Tibial artery (tissue), 4 donors: ENCODE measurements around the gene EOLA1.

ENCODE experiments used
- DNase-seq, 2 donors: peaks; one replicate each; pipeline ENCODE4 v3.0.0-alpha.2; 2019
- H3K27ac ChIP-seq, 2 donors: fragments of 200-600 bp; sonication (generic) in 1 of 2; 1 replicate in 1 of 2; 2 replicates in 1 of 2; pipeline ENCODE4 v1.5.1; 2018 to 2019; ENCODE audit warnings: mild to moderate bottlenecking in 1 of 2
- H3K27me3 ChIP-seq, 2 donors: fragments of 200-600 bp; sonication (generic) in 1 of 2; one replicate each; pipeline versions ENCODE4 v1.5.1 to v1.6.0; 2016 to 2019
- H3K36me3 ChIP-seq, 3 donors: fragments of 200-600 bp; sonication (generic) in 2 of 3; one replicate each; pipeline ENCODE4 v1.5.1; 2016 to 2019; ENCODE audit warnings: mild to moderate bottlenecking in 2 of 3
- H3K4me1 ChIP-seq, 4 donors: fragments of 200-600 bp; sonication (generic) in 2 of 4; 1 replicate in 3 of 4; 2 replicates in 1 of 4; pipeline ENCODE4 v1.5.1; 2016 to 2019
- H3K4me3 ChIP-seq, 2 donors: fragments of 200-600 bp; sonication (generic) in 1 of 2; 1 replicate in 1 of 2; 2 replicates in 1 of 2; pipeline ENCODE4 v1.5.1; 2018 to 2019; ENCODE audit warnings: mild to moderate bottlenecking in 2 of 2
- H3K9me3 ChIP-seq, 3 donors: fragments of 200-600 bp; sonication (generic) in 1 of 3; one replicate each; pipeline ENCODE4 v1.5.1; 2016 to 2019
- intact Hi-C: fragments of 100-400 bp; cut with DNase I; formaldehyde crosslinking; loops from one replicate; pipeline ENCODE4 v1.15.0; 2023; ENCODE audit warnings: low total_unique reads
- TF ChIP-seq, protein P1 (sequence below), 2 experiments: fragments of 200-600 bp in 1 of 2; fragments of 450-650 bp in 1 of 2; IDR thresholded peaks; one replicate each; pipeline ENCODE4 v1.5.1; 2017 to 2019; ENCODE audit warnings: antibody characterized with exemption in 2 of 2, mild to moderate bottlenecking in 1 of 2, moderate library complexity in 1 of 2

Gene EOLA1

DNA sequence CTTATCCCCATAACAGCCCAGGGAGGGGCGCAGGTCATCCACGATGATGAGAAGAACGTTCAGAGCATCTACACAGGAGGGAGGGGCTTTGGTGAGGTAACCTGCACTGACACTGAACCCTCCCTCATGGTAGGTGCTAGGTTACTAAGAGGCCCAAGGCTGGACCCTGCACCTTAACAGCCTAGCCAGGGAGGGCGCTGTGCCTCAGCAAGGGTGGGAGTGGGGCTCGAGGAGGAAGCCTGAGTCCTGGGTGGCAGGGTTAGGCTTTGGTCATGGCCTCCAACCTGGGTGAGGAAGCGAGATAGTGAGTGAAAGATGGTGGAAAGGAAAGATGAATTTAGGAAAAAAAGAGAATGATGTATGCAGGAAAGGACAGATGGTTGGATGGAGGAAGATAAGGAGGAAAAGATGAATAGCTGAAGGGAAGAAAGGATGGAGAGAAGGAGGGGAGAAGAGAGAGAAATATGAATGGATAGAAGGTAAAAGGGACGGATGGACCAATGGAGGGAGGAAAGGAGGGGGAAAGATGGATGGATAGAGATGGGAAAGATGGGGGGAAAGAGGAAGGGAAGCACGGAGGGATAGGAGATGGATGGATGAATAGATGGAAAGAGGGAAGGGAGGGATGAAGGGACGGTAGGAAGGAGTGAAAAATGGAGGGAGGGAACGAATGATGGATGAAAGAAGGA is 36.4 kb upstream of the EOLA1 start:
- peaks cover 0 to 9% (median 3%) of the 10 kb centered on the region in 4 donors for H3K4me1 ChIP-seq
- H3K27ac ChIP-seq, result peak overlapping the region; percentile 93 to 95
- DNase-seq, result peak in 1 of 2 donors; percentile 22

DNA sequence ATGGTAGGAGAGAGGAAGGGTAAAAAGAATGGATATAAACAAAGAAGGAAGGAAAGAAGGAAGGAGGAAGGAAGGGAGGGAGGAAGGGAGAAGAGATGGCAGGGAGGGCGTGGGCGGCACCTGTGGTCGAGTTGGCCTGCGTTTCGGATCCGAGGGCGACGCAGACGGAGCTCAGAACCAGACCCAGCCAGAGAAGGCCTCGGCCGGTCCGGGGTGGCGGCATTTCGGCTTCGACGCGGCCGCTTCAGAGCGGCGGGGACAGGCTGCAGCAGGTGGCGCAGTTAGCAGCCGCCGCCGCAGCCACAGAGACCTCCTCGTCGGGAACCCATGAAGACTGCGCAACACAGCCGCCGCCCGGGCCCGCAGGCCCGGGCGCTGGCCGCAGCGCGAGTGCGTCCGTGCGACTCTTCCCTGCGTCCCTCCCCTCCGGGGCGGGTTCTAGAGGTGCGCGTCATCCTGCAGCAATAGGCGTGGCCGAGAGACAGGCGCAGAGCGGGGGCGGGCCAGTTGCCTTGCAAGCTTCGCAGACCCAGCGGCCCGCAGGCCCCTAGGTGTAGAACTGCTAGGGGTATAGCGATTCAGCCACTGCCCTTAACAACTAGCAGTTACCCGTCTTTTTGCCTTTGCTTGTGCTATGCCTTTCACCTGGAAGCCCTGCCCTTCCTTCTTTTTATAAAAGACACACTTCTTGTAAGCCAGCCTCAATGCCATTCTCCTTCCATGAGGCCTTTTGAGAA is 35.7 kb upstream of the EOLA1 start, which contains the start of gene IDS:
Gene IDS, minus strand, starts transcription at position 392 of the 737 bp plus-strand sequence. Its CDS starts 169 bp downstream, at position 223.
- peak; percentile 88 to 93 for DNase-seq
- no peaks in the 10 kb centered on the region for H3K9me3 ChIP-seq
- TF ChIP-seq, protein P1, sequence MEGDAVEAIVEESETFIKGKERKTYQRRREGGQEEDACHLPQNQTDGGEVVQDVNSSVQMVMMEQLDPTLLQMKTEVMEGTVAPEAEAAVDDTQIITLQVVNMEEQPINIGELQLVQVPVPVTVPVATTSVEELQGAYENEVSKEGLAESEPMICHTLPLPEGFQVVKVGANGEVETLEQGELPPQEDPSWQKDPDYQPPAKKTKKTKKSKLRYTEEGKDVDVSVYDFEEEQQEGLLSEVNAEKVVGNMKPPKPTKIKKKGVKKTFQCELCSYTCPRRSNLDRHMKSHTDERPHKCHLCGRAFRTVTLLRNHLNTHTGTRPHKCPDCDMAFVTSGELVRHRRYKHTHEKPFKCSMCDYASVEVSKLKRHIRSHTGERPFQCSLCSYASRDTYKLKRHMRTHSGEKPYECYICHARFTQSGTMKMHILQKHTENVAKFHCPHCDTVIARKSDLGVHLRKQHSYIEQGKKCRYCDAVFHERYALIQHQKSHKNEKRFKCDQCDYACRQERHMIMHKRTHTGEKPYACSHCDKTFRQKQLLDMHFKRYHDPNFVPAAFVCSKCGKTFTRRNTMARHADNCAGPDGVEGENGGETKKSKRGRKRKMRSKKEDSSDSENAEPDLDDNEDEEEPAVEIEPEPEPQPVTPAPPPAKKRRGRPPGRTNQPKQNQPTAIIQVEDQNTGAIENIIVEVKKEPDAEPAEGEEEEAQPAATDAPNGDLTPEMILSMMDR (IDR thresholded peaks at IDR 0.05), result no peak
- H3K4me1 ChIP-seq, result peaks cover 0 to 9% (median 3%) of the 10 kb centered on the region in 4 donors
- H3K4me3 ChIP-seq, result peak within 1 kb of the TSS; percentile 76 to 83
- intact Hi-C loops, result no loop called here
- peak within 1 kb of the TSS; percentile 93 to 95 for H3K27ac ChIP-seq
- no peaks in the 10 kb centered on the region for H3K27me3 ChIP-seq
- H3K36me3 ChIP-seq, result peaks cover 4 to 21% (median 16%) of the 10 kb centered on the region in 3 donors

More for the DNA sequence above, 36.4 kb upstream of the EOLA1 start:
- Histone ChIP-seq H3K27me3 (no peaks in the 10 kb centered on the region), H3K4me3 (peak overlapping the region; percentile 76 to 83), H3K36me3 (peaks cover 4 to 21% (median 16%) of the 10 kb centered on the region in 3 donors), H3K9me3 (no peaks in the 10 kb centered on the region)
- TF ChIP-seq, protein P1 (IDR thresholded peaks at IDR 0.05), result no peak
- intact Hi-C loops, result no loop called here

DNA sequence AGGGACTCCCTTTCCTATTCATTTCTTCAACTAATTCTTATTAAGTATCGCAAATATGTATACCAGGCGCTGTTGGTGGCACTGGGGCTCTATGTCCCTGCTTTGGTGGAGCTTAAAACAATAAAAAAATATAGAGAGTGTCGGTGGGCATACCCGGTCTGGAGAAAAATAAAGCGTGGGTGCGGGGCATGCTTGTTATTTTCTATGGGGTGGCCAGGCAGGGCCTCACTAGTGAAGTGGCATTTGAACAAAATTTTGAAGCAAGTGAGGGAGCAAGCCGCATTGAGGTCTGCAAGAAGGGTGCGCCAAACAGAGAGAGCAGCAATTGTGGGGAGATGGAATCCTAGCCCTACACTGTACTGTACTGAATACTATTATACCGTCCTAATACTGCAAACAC is 35.1 kb upstream of the EOLA1 start:
- intact Hi-C loops, result no loop called here
- peak overlapping the region; percentile 93 to 95 for H3K27ac ChIP-seq

DNA sequence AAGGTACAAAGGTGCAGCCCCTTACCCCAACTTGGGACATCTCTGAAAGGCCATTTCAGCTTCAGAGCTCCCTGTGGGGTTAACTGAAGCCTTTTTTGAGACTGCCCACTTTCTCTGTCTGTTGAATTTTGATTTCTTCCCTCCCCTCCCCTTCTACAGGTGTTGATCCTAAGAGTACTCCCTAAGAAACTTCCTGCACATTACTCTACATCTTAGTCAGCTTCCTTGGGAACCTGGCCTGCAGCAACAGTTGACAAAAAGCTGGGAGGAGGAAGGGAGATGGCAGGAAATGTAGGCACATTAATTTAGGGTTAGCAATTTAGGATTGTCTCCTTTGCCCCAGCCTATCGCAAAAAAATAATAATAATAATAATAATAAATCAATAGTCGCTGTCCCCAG is 34.5 kb upstream of the EOLA1 start:
- intact Hi-C loops, result no loop called here
- Histone ChIP-seq H3K36me3 (peaks cover 4 to 10% (median 5%) of the 10 kb centered on the region in 3 donors), H3K27me3 (no peaks in the 10 kb centered on the region), H3K9me3 (no peaks in the 10 kb centered on the region), H3K4me3 (no peak overlapping the region), H3K4me1 (peaks cover 0 to 9% (median 3%) of the 10 kb centered on the region in 4 donors), H3K27ac (no peak overlapping the region)
- no peak for DNase-seq
- TF ChIP-seq, protein P1 (IDR thresholded peaks at IDR 0.05), result no peak

More for the DNA sequence above, 35.1 kb upstream of the EOLA1 start:
- TF ChIP-seq, protein P1 (IDR thresholded peaks at IDR 0.05), result no peak
- Histone ChIP-seq H3K4me1 (peaks cover 0 to 9% (median 3%) of the 10 kb centered on the region in 4 donors), H3K36me3 (peaks cover 4 to 16% (median 12%) of the 10 kb centered on the region in 3 donors), H3K9me3 (no peaks in the 10 kb centered on the region), H3K4me3 (peak overlapping the region; percentile 76 to 83), H3K27me3 (no peaks in the 10 kb centered on the region)
- DNase-seq, result no peak

DNA sequence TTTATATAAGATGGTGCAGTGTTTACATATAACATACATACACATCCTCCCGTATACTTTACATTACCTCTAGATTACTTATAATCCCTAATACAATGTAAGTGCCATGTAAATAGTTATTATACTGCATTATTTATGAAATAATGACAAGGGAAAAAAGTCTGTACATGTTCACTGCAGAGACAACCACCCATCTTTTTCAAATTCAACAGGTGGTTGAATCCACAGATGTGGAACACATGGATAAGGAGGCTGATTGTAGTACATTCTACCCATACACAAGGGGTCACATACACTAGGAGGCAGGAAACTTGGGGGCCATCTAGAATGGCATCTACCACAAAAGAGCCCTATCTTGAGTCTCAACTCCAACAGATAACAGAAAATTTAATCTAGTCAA is 32.3 kb upstream of the EOLA1 start:
- intact Hi-C loops, result no loop called here
- Histone ChIP-seq H3K9me3 (no peaks in the 10 kb centered on the region), H3K4me3 (no peak overlapping the region), H3K4me1 (peaks cover 0 to 5% (median 0%) of the 10 kb centered on the region in 4 donors), H3K36me3 (no peaks in the 10 kb centered on the region), H3K27ac (no peak overlapping the region), H3K27me3 (no peaks in the 10 kb centered on the region)
- DNase-seq, result no peak
- TF ChIP-seq, protein P1 (IDR thresholded peaks at IDR 0.05), result no peak
